Endodermal cell (in vitro differentiated cells): ENCODE data around the gene SLC26A6. TPM values are rescaled to one million over a fixed set of nuclear protein-coding genes. Genes with fewer than 3 reads are reported as not detected.
A peak's percentile ranks its signal among the peaks of the same experiment; 100 is the strongest.

Experiments used
- DNase-seq: peaks from one replicate; pipeline ENCODE4 v3.0.0-alpha.2; 2017
- H3K27ac ChIP-seq: 2 replicates; pipeline ENCODE4 v1.5.1; 2013; ENCODE audit warnings: mild to moderate bottlenecking, low read depth, low read length, moderate library complexity
- H3K27me3 ChIP-seq: 2 replicates; pipeline ENCODE4 v1.6.1; 2013; ENCODE audit warnings: mild to moderate bottlenecking, low read length, moderate library complexity; ENCODE audit not compliant: insufficient read depth, control insufficient read depth, poor library complexity, severe bottlenecking
- H3K36me3 ChIP-seq: 2 replicates; pipeline ENCODE4 v1.7.0; 2013; ENCODE audit warnings: mild to moderate bottlenecking, low read length, moderate library complexity; ENCODE audit not compliant: control insufficient read depth, insufficient read depth
- H3K4me1 ChIP-seq: one replicate; pipeline ENCODE4 v1.7.0; 2013; ENCODE audit warnings: low read length; ENCODE audit not compliant: control insufficient read depth, insufficient read depth
- H3K4me3 ChIP-seq: 2 replicates; pipeline ENCODE4 v1.5.1; 2013; ENCODE audit warnings: mild to moderate bottlenecking, low read length, moderate library complexity
- H3K9ac ChIP-seq: 2 replicates; pipeline ENCODE4 v1.6.1; 2013; ENCODE audit warnings: mild to moderate bottlenecking, low read length, moderate library complexity; ENCODE audit not compliant: poor library complexity, severe bottlenecking; ENCODE audit errors: extremely low read depth
- H3K9me3 ChIP-seq: 2 replicates; pipeline ENCODE4 v1.6.1; 2013; ENCODE audit warnings: mild to moderate bottlenecking, low read length, moderate library complexity; ENCODE audit not compliant: control insufficient read depth
- H3K27ac Mint-ChIP-seq: 2 replicates; pipeline ENCODE4 v1.8.0; 2020; ENCODE audit warnings: mixed read lengths
- H3K27me3 Mint-ChIP-seq: 2 replicates; pipeline ENCODE4 v1.8.0; 2021; ENCODE audit warnings: mild to moderate bottlenecking, mixed read lengths; ENCODE audit not compliant: insufficient read depth
- H3K36me3 Mint-ChIP-seq: 2 replicates; pipeline ENCODE4 v1.8.0; 2020; ENCODE audit warnings: low read depth, mixed read lengths
- H3K4me1 Mint-ChIP-seq: 2 replicates; pipeline ENCODE4 v1.8.0; 2020; ENCODE audit warnings: mixed read lengths
- H3K4me3 Mint-ChIP-seq: 2 replicates; pipeline ENCODE4 v1.8.0; 2020; ENCODE audit warnings: mild to moderate bottlenecking, moderate library complexity, mixed read lengths
- H3K9me3 Mint-ChIP-seq: 2 replicates; pipeline ENCODE4 v1.8.0; 2020; ENCODE audit warnings: mild to moderate bottlenecking, mixed read lengths
- CTCF ChIP-seq: fragments of 200-600 bp; sonication (generic); conservative IDR thresholded peaks from 2 replicates; pipeline ENCODE4 v1.5.0; 2021; ENCODE audit warnings: antibody characterized with exemption, mild to moderate bottlenecking
- WGBS, 2 experiments: methylation state at CpG; one replicate each; pipeline versions ENCODE4 v1.1.5 to v1.1.7; 2013; ENCODE audit warnings: missing lambda C conversion rate in 2 of 2, mixed read lengths in 1 of 2; ENCODE audit not compliant: insufficient coverage in 1 of 2, insufficient read length in 1 of 2; 5-methylcytosine and 5-hydroxymethylcytosine counted together
- total RNA-seq, 2 donors: library from RNA; stranded (reverse); fragmentation: NEBNext Ultra II Directional in 1 of 2; extraction: Animal tissue kit (Norgen Biotek cat#: 25700) in 1 of 2; gene quantifications; 2 replicates in 1 of 2; 3 replicates in 1 of 2; pipeline ENCODE4 v1.2.1, GENCODE V29; 2021

The SLC26A6 gene
- total RNA-seq, 2 donors from 2014 or later: 65.1 to 75.6 TPM

GRCh38 chr3:48641396-48641795 lies 6.1 kb upstream of the SLC26A6 start:
- Histone ChIP-seq H3K27ac (no peak overlapping the region), H3K4me1 (peaks cover 10% of the 10 kb centered on the region)
- WGBS, 2 experiments: 90 to 91% methylated on average over 2 to 3 of the region's 3 CpGs

GRCh38 chr3:48639944-48640606 lies 4.8 kb upstream of the SLC26A6 start:
- H3K36me3 Mint-ChIP-seq: peaks cover 28% of the 10 kb centered on the region
- no peak for DNase-seq
- Histone ChIP-seq H3K9me3 (no peaks in the 10 kb centered on the region), H3K27me3 (no peaks in the 10 kb centered on the region), H3K9ac (no peak overlapping the region), H3K36me3 (peaks cover 15% of the 10 kb centered on the region), H3K4me3 (no peak overlapping the region), H3K4me1 (peaks cover 11% of the 10 kb centered on the region), H3K27ac (no peak overlapping the region)
- H3K4me1 Mint-ChIP-seq: peaks cover 15% of the 10 kb centered on the region
- no peak overlapping the region for H3K27ac Mint-ChIP-seq
- TF ChIP-seq CTCF: no peak
- no peaks in the 10 kb centered on the region for H3K27me3 Mint-ChIP-seq
- H3K4me3 Mint-ChIP-seq: no peak overlapping the region
- WGBS, 2 experiments: 92 to 97% methylated on average over 24 to 38 of the region's 38 CpGs
- H3K9me3 Mint-ChIP-seq: no peaks in the 10 kb centered on the region

More at GRCh38 chr3:48641396-48641795, 6.1 kb upstream of the SLC26A6 start:
- no peak overlapping the region for H3K27ac Mint-ChIP-seq
- Histone ChIP-seq H3K27me3 (no peaks in the 10 kb centered on the region), H3K4me3 (no peak overlapping the region), H3K9ac (no peak overlapping the region), H3K9me3 (no peaks in the 10 kb centered on the region), H3K36me3 (peaks cover 15% of the 10 kb centered on the region)
- no peak for TF ChIP-seq CTCF
- no peaks in the 10 kb centered on the region for H3K9me3 Mint-ChIP-seq
- DNase-seq: no peak
- H3K36me3 Mint-ChIP-seq: peaks cover 30% of the 10 kb centered on the region
- H3K4me1 Mint-ChIP-seq: peaks cover 9% of the 10 kb centered on the region
- no peaks in the 10 kb centered on the region for H3K27me3 Mint-ChIP-seq
- no peak overlapping the region for H3K4me3 Mint-ChIP-seq

- Histone ChIP-seq H3K27me3 (no peaks in the 10 kb centered on the region), H3K36me3 (peaks cover 23% of the 10 kb centered on the region), H3K4me3 (no peak overlapping the region), H3K9me3 (no peaks in the 10 kb centered on the region), H3K27ac (no peak overlapping the region), H3K4me1 (peaks cover 11% of the 10 kb centered on the region), H3K9ac (no peak overlapping the region)
- peak; percentile 62 for DNase-seq
- 76 to 83% methylated on average over 1 to 6 of the region's 6 CpGs for WGBS, 2 experiments
- peaks cover 21% of the 10 kb centered on the region for H3K4me1 Mint-ChIP-seq
- H3K27me3 Mint-ChIP-seq: no peaks in the 10 kb centered on the region
- TF ChIP-seq CTCF: no peak
- peak overlapping the region; percentile 86 for H3K27ac Mint-ChIP-seq
- H3K9me3 Mint-ChIP-seq: no peaks in the 10 kb centered on the region
- H3K4me3 Mint-ChIP-seq: peak overlapping the region; percentile 70
- peaks cover 27% of the 10 kb centered on the region for H3K36me3 Mint-ChIP-seq
Observed at GRCh38 chr3:48637305-48637704, 2.0 kb upstream of the SLC26A6 start.
